Suprapubic skin (tissue), 4 donors: ENCODE measurements around the gene DES. TPM values are rescaled to one million over a fixed set of nuclear protein-coding genes. Genes with fewer than 3 reads are reported as not detected.
A peak's percentile ranks its signal among the peaks of the same experiment; 100 is the strongest.

Experiments used
- DNase-seq, 2 donors: peaks; one replicate each; pipeline ENCODE4 v3.0.0-alpha.2; 2019; ENCODE audit warnings: low spot score in 2 of 2
- H3K27ac ChIP-seq: fragments of 200-600 bp; sonication (generic); one replicate; pipeline ENCODE4 v1.5.1; 2019
- H3K27me3 ChIP-seq: fragments of 200-600 bp; sonication (generic); one replicate; pipeline ENCODE4 v1.5.1; 2019
- H3K36me3 ChIP-seq: fragments of 200-600 bp; sonication (generic); one replicate; pipeline ENCODE4 v1.5.1; 2019
- H3K4me1 ChIP-seq: fragments of 200-600 bp; sonication (generic); one replicate; pipeline ENCODE4 v1.5.1; 2019
- H3K4me3 ChIP-seq: fragments of 200-600 bp; sonication (generic); one replicate; pipeline ENCODE4 v1.5.1; 2019; ENCODE audit warnings: mild to moderate bottlenecking
- H3K9me3 ChIP-seq: fragments of 200-600 bp; sonication (generic); one replicate; pipeline ENCODE4 v1.5.1; 2019
- CTCF ChIP-seq, 2 donors: fragments of 200-600 bp in 1 of 2; fragments of 450-650 bp in 1 of 2; sonication (generic) in 1 of 2; IDR thresholded peaks; one replicate each; pipeline ENCODE4 v1.5.1; 2016 to 2019; ENCODE audit warnings: antibody characterized with exemption in 2 of 2, mild to moderate bottlenecking in 1 of 2, moderate library complexity in 1 of 2
- EP300 ChIP-seq: sonication (generic); formaldehyde crosslinking; IDR thresholded peaks from one replicate; pipeline ENCODE4 v1.6.1; 2017; ENCODE audit warnings: antibody characterized with exemption
- POLR2A ChIP-seq, 2 donors: fragments of 450-650 bp; IDR thresholded peaks; one replicate each; pipeline ENCODE4 v1.6.1; 2017; ENCODE audit warnings: antibody characterized with exemption in 2 of 2, mild to moderate bottlenecking in 2 of 2, moderate library complexity in 2 of 2
- POLR2AphosphoS5 ChIP-seq, 3 donors: sonication (generic); formaldehyde crosslinking; IDR thresholded peaks; one replicate each; pipeline ENCODE4 v1.6.1; 2017; ENCODE audit warnings: antibody characterized with exemption in 3 of 3
- WGBS: methylation state at CpG from one replicate; pipeline ENCODE4 v1.1.5; 2018; 5-methylcytosine and 5-hydroxymethylcytosine counted together
- total RNA-seq, 4 donors: library from RNA; depleted of rRNA; stranded (reverse); fragments of >200 nt; gene quantifications; one replicate each; pipeline ENCODE4 v1.1.0, GENCODE V29; 2016

The DES gene
- total RNA-seq, 4 donors from 2014 or later: 11.4 to 100 (median 35.6) TPM

- peaks cover 5% of the 10 kb centered on the region for H3K4me1 ChIP-seq
- no peaks in the 10 kb centered on the region for H3K36me3 ChIP-seq
- H3K27me3 ChIP-seq: peaks cover 16% of the 10 kb centered on the region
- H3K27ac ChIP-seq: no peak overlapping the region
- peak in 1 of 2 donors; percentile 74 for DNase-seq
- H3K4me3 ChIP-seq: no peak overlapping the region
- WGBS: 91% methylated on average over 7 of the region's 7 CpGs
- no peaks in the 10 kb centered on the region for H3K9me3 ChIP-seq
- TF ChIP-seq POLR2A (IDR thresholded peaks at IDR 0.05) (no peak), POLR2AphosphoS5 (IDR thresholded peaks at IDR 0.05) (no peak), CTCF (IDR thresholded peaks at IDR 0.05) (no peak), EP300 (no peak)
Observed at GRCh38 chr2:219426534-219427136, 8.5 kb downstream of the DES start.

GRCh38 chr2:219428469-219428868 is 10.3 kb downstream of the DES start:
- no peak for DNase-seq
- Histone ChIP-seq H3K4me1 (peaks cover 5% of the 10 kb centered on the region), H3K9me3 (no peaks in the 10 kb centered on the region), H3K27me3 (peaks cover 16% of the 10 kb centered on the region), H3K4me3 (no peak overlapping the region), H3K36me3 (no peaks in the 10 kb centered on the region), H3K27ac (no peak overlapping the region)
- no peak for TF ChIP-seq CTCF (IDR thresholded peaks at IDR 0.05)
- no peak for TF ChIP-seq POLR2AphosphoS5 (IDR thresholded peaks at IDR 0.05)
- TF ChIP-seq POLR2A (IDR thresholded peaks at IDR 0.05): no peak
- no peak for TF ChIP-seq EP300

- TF ChIP-seq CTCF (IDR thresholded peaks at IDR 0.05) (no peak), EP300 (no peak), POLR2A (IDR thresholded peaks at IDR 0.05) (no peak), POLR2AphosphoS5 (IDR thresholded peaks at IDR 0.05) (no peak)
- Histone ChIP-seq H3K4me1 (peaks cover 10% of the 10 kb centered on the region), H3K27me3 (peaks cover 26% of the 10 kb centered on the region), H3K4me3 (no peak overlapping the region), H3K9me3 (no peaks in the 10 kb centered on the region), H3K36me3 (no peaks in the 10 kb centered on the region), H3K27ac (no peak overlapping the region)
- 87% methylated on average over 7 of the region's 7 CpGs for WGBS
- no peak for DNase-seq
Observed at GRCh38 chr2:219429958-219430606, 11.9 kb downstream of the DES start.

GRCh38 chr2:219430633-219431615 is 12.7 kb downstream of the DES start:
- no peaks in the 10 kb centered on the region for H3K36me3 ChIP-seq
- peaks cover 13% of the 10 kb centered on the region for H3K4me1 ChIP-seq
- TF ChIP-seq CTCF (IDR thresholded peaks at IDR 0.05) (no peak), POLR2A (IDR thresholded peaks at IDR 0.05) (no peak), POLR2AphosphoS5 (IDR thresholded peaks at IDR 0.05) (no peak), EP300 (no peak)
- no peak for DNase-seq
- peaks cover 26% of the 10 kb centered on the region for H3K27me3 ChIP-seq
- 51% methylated on average over 9 of the region's 9 CpGs for WGBS
- H3K4me3 ChIP-seq: no peak overlapping the region
- no peak overlapping the region for H3K27ac ChIP-seq
- H3K9me3 ChIP-seq: no peaks in the 10 kb centered on the region
